RWPE2 (cell line): Measurements from ENCODE around the gene XKR3.
"Not testable (repeated sequence)": the region's sequence is repeated elsewhere in the genome, so short reads cannot be mapped to it uniquely, and the experiment has no call there.

ENCODE experiments used
- ATAC-seq: fragments of 200-7000 bp; cut with Tn5 transposase; 3 replicates; pipeline ENCODE4 v1.9.1; 2021; ENCODE audit warnings: low read depth
- DNase-seq: peaks from one replicate; pipeline ENCODE4 v3.0.0-alpha.2; 2020; ENCODE audit warnings: low spot score
- H3K27ac ChIP-seq: fragments of 450-650 bp; 2 replicates; pipeline ENCODE4 v1.5.1; 2017; ENCODE audit warnings: mild to moderate bottlenecking; ENCODE audit not compliant: poor library complexity, severe bottlenecking
- H3K27me3 ChIP-seq: fragments of 250-450 bp; sonication (Bioruptor Pico); 2 replicates; pipeline ENCODE4 v1.5.1; 2021; ENCODE audit warnings: mild to moderate bottlenecking, moderate library complexity; ENCODE audit not compliant: insufficient read depth, poor library complexity, severe bottlenecking
- H3K36me3 ChIP-seq: fragments of 250-450 bp; sonication (Bioruptor Pico); 2 replicates; pipeline ENCODE4 v1.5.1; 2020; ENCODE audit warnings: low read depth, mild to moderate bottlenecking, moderate library complexity
- H3K4me1 ChIP-seq: fragments of 250-450 bp; sonication (Bioruptor Pico); 2 replicates; pipeline ENCODE4 v1.5.1; 2021; ENCODE audit warnings: mild to moderate bottlenecking, moderate library complexity; ENCODE audit not compliant: insufficient read depth, poor library complexity, severe bottlenecking
- H3K4me3 ChIP-seq: fragments of 250-450 bp; sonication (Bioruptor Pico); 2 replicates; pipeline ENCODE4 v1.5.1; 2021; ENCODE audit warnings: mild to moderate bottlenecking, moderate library complexity; ENCODE audit not compliant: severe bottlenecking
- H3K9me3 ChIP-seq: fragments of 250-450 bp; sonication (Bioruptor Pico); 2 replicates; pipeline ENCODE4 v1.5.1; 2021; ENCODE audit warnings: mild to moderate bottlenecking, moderate library complexity; ENCODE audit not compliant: severe bottlenecking
- CTCF ChIP-seq: fragments of 450-650 bp; IDR thresholded peaks from one replicate; pipeline ENCODE4 v1.5.1; 2017; ENCODE audit warnings: mild to moderate bottlenecking, moderate library complexity; ENCODE audit not compliant: poor library complexity, severe bottlenecking

The XKR3 gene

DNA sequence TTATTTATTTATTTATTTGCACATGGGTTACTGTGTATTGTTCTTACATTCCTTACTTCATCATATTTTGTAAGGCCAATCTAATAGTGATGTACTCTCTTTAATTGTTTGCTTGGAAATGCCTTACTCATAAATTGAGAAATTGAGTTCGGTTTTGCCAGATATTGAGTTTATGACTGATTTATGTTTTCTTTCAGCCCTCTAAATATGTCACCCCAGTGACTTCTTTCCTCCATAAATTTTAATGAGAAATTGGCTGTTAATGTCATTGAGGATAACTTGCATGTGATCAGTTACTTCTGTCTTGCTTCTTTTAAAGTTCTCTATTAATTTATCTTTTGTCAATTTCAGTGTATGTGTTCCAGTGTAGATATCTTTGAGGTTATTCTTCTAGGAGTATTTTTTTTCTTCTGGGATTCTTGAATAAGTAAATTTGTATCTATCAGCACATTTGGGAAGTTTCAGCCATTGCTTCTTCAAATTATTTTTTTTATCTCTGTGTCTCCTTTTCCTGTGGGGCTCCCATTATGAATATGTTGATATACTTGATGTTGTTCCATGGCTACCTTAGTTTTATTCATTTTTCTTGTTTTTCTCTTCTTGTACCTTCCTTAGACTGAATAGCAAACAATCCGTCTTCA lies 47.8 kb downstream of the XKR3 start:
- TF ChIP-seq CTCF: no peak
- ATAC-seq (no peak), DNase-seq (no peak)
- no peaks in the 10 kb centered on the region for H3K36me3 ChIP-seq
- H3K27me3 ChIP-seq: no peaks in the 10 kb centered on the region
- no peak overlapping the region for H3K4me3 ChIP-seq
- peaks cover 2% of the 10 kb centered on the region for H3K9me3 ChIP-seq
- no peaks in the 10 kb centered on the region for H3K4me1 ChIP-seq
- H3K27ac ChIP-seq: no peak overlapping the region

DNA sequence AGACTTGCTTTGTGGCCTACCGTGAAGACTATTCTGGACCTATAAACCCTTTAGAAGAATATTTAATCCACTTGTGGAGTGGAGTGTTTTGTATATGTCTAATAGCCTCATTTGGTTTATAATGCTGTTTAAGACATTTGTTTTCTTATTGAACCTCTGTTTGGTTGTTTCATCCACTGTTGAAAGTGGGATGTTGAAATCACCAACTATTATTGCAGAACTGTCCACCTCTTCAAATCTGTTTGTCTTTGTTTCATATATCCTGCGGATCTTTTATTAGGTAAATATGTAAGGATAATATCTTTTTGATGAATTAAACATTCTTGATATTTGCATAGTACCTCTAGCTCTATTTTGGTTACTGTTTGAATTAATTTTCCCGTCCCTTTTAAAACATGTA lies 49.1 kb downstream of the XKR3 start:
- no peak for ATAC-seq
- Histone ChIP-seq H3K27ac (no peak overlapping the region), H3K9me3 (peaks cover 2% of the 10 kb centered on the region), H3K4me3 (no peak overlapping the region), H3K4me1 (no peaks in the 10 kb centered on the region), H3K36me3 (no peaks in the 10 kb centered on the region), H3K27me3 (no peaks in the 10 kb centered on the region)
- no peak for DNase-seq
- no peak for TF ChIP-seq CTCF

DNA sequence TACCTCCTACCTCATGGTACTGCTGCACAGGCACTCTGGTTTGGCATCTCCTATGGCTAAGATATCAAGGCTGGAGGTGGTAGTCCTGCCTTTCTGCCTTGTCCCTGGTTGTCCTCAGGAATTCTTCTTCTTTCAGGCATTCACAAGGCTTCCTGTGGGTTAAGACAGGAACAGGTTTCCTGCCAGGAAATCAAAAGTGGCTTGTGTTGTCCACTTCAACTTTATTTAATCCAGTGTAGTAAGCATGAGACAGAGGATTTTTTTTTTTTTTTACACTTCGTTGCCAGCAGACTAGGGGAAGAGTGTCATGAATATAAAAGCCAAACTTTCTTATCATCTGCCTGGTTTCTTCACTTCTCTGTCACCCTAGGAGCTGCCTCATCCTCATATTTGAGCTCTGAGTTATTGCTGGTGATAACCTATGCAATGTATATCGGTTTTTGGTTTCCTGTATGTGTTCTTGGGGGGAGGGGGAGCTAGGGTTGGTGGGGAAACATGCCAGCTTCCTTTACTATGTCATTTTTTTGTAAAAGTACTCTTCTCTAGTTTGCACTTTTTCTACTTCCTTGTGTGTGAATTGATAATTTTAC lies 50.2 kb downstream of the XKR3 start:
- Histone ChIP-seq H3K9me3 (peaks cover 2% of the 10 kb centered on the region), H3K27me3 (no peaks in the 10 kb centered on the region), H3K4me1 (no peaks in the 10 kb centered on the region), H3K4me3 (no peak overlapping the region), H3K27ac (no peak overlapping the region), H3K36me3 (no peaks in the 10 kb centered on the region)
- peak; percentile 46 for TF ChIP-seq CTCF
- ATAC-seq: peak; percentile 33; the same call in 1 of the 3 replicates
- DNase-seq: no peak

- DNase-seq, H3K4me3 ChIP-seq, H3K9me3 ChIP-seq, H3K36me3 ChIP-seq, ATAC-seq, H3K4me1 ChIP-seq, H3K27me3 ChIP-seq, H3K27ac ChIP-seq: not testable (repeated sequence)
Observed at GRCh38 chr22:16771569-16771968, 53.6 kb downstream of the XKR3 start.

- not testable (repeated sequence) for H3K4me1 ChIP-seq, H3K36me3 ChIP-seq, ATAC-seq, H3K9me3 ChIP-seq, H3K4me3 ChIP-seq, H3K27me3 ChIP-seq, H3K27ac ChIP-seq, DNase-seq
Observed at GRCh38 chr22:16767927-16768326, 57.3 kb downstream of the XKR3 start.

GRCh38 chr22:16762224-16762623 lies 63.0 kb downstream of the XKR3 start:
- H3K9me3 ChIP-seq, DNase-seq: not testable (repeated sequence)

DNA sequence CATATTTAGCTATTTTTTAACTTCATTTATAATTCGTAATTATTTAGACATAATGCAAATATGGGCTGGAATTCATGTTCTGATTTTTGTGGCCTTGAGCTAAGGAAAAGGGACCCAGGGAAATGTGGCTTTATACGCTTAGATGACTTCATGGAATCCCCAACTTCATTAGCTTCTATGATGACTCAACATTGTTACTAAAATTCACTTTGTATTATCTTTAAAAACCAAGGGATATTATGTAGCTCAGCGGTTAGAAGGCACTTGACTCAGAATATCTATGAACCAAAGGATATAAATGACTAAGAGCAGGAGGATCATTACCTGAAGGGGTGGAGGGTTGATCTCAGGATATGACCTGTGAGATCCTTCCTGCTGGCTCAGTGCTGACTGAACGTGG lies 64.8 kb downstream of the XKR3 start:
- H3K9me3 ChIP-seq, H3K27ac ChIP-seq, H3K36me3 ChIP-seq, ATAC-seq, H3K4me3 ChIP-seq, H3K4me1 ChIP-seq, H3K27me3 ChIP-seq, DNase-seq: not testable (repeated sequence)

More at GRCh38 chr22:16762224-16762623, 63.0 kb downstream of the XKR3 start:
- H3K4me1 ChIP-seq, H3K27me3 ChIP-seq, H3K4me3 ChIP-seq, ATAC-seq, H3K27ac ChIP-seq, H3K36me3 ChIP-seq: not testable (repeated sequence)

- not testable (repeated sequence) for DNase-seq, H3K36me3 ChIP-seq, H3K4me1 ChIP-seq, ATAC-seq, H3K9me3 ChIP-seq, H3K4me3 ChIP-seq, H3K27ac ChIP-seq, H3K27me3 ChIP-seq
Observed at GRCh38 chr22:16749282-16749681, 75.9 kb downstream of the XKR3 start.
